HG02571 (cell line): ENCODE measurements around the gene INHBA.

ENCODE experiments used
- ATAC-seq: cut with Tn5 transposase; IDR thresholded peaks from one replicate; pipeline ENCODE4 v1.9.1; 2021; ENCODE audit warnings: mild to moderate bottlenecking, moderate library complexity; ENCODE audit not compliant: unreplicated experiment

INHBA gene

DNA sequence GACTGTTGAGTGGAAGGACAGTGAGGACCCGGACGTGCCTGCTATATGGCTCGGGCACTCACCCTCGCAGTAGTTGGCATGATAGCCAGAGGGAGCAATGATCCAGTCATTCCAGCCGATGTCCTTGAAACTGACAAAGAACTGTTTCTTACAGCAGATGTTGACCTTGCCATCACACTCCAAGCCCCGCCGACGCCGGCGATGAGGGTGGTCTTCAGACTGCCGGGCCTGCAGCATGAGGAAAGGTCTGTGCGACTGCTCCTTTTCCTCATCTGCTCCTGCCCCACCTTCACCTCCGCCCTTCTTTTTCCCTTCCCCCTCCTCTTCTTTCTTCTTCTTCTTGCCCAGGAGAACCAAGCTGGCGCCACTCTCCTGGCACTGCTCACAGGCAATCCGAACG, 13.1 kb downstream of the INHBA start:
- ATAC-seq: no peak

DNA sequence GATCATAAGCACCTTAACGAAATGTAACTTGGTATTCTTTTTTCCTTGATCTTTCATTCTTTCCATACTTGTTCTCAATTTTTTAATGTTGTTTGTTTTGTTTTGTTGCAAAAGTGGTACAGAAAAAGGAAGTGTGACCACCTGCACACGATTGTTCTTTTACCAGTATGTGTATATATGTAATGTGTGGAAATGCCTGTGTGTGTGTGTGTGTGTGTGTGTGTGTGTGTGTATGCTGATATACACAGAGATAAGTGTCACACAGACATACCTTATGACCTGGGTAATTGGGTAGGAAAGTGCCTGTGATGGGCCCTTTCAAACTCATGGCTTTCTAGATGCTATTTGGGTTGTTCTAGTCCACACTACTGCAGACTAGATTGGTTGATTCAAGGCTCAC, 14.0 kb downstream of the INHBA start:
- no peak for ATAC-seq

- ATAC-seq: no peak
These were observed 14.8 kb downstream of the INHBA start for GRCh38 chr7:41688012-41688625.

DNA sequence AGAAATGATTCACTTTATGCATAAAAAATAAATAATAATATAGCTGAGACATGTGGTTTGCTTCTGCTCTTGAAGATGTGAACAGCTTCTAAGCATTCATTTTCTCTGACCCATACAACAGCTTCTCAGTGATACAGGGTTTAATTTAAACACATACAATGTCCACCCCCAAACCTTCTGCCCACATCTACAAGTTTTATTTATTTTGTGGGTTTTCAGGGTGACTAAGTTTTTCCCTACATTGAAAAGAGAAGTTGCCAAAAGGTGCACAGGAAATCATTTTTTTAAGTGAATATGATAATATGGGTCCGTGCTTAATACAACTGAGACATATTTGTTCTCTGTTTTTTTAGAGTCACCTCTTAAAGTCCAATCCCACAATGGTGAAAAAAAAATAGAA, 17.2 kb downstream of the INHBA start:
- ATAC-seq: no peak

DNA sequence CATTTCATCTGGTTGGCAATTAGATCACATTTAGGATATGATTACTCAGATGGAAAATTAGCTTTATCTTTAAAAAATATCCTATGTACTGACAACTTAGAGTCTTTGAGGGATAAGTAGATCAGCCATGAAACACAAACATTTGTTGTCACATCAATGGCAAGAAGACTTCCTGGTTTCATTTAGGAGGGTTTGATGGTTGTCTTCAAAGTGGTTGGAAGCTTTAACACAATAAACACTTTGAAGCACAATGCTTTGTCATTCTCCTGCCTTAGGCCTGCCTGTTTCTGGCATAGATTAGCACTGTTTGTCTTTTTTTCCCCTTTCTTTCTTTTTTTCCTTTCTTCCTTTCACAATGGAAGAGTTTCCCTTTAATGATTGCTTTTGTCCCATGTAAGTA, 20.5 kb downstream of the INHBA start:
- ATAC-seq: no peak

DNA sequence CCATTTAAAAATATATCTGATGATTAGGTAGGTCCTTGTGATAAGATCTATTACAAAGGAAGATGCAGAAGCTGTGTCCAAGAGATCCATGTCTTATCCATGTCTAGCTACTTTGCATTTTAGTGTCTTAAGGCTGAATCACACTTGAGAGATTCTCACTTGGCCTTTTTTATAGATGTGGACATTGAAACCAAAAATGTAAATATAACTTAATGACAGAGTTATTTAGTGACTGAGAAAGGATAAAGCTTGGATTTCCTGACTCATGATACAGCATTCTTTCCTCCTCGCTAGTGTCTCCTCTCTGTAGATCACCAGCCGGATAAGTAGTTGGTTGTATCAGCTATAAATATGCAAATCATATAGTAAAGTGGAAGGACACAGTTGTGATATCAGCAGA, 23.3 kb downstream of the INHBA start:
- ATAC-seq: no peak

DNA sequence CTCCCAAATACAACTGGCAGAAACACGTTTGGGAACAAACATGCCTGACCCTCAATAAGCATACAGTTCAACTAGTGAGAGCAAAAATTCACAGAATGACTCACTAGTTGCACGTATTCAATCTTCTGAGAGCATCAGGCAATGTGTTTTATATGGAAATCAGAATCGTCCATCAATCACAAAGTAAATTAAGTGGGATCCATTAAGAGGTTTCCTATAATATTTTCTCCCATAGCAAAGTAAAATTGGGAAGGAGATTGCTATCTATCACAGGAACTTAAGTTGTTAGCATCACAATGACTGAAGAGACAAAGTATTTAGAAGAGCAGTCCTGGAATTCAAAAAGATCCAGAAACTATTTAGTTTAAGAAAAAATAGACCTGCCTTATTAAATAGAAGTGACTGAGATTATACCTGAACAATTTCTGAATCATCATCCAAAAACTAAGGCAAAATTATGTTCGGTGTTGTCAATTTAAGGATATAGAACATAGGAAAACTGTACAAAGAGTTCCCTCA, 28.3 kb downstream of the INHBA start:
- no peak for ATAC-seq

DNA sequence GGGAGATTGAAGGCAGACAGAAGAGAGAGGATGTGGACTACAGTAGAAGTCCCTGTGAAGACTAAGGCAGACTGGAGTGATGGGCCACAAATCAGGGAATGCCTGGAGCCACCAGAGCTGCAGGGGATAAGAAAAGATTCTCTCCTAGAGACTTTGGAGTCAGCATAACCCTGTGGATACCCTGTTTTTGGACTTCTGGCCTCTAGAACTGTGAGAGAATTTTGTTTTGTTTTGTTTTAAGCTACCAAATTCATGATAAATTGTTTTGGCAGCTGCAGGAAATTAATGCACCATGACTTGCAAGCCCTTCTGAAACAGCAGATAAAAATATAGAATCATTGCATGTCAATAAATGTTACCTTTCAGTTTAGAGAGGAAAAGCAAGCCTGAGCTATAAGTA, 41.3 kb downstream of the INHBA start:
- ATAC-seq: no peak

DNA sequence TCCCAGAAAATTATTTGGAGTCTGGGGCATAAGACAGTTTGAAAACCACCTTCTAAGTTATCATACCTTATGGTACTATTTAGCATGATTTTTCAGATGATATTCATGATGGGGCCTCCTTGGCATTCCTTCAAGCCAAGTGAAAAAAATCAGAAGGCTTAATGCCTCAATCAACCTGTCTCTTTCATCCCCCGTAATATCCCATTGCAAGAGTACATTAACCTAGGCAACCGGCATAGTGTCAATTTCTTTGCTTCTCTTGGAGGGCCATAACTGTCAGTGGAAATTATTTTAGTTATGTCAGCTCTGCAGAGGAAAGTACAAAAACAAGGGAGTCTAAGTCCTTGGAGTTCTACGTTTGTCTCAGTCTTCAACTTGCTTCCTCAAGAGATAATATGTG, 43.4 kb downstream of the INHBA start:
- ATAC-seq: no peak

- no peak for ATAC-seq
These were observed 46.5 kb downstream of the INHBA start for GRCh38 chr7:41656366-41656765.

DNA sequence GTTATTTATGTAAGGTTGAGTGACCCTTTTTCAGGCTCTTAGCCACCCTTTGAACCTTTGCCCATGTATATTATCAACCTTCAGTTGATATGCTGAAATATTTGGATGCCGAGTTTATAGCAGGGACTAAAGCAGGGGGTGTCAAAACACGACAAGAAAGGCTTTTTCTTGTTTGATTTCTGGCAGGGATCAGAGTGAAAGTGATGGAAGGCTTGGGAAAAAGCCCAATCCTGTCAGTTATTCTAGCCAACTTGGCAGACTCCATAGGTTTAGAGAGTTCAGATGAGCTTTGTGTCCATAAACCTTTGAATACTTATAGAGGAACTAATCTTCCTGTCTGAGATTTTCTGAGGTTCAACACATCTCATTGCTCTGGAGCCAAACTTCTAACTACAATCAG, 47.5 kb downstream of the INHBA start:
- ATAC-seq: no peak

GRCh38 chr7:41652267-41652666, 50.6 kb downstream of the INHBA start:
- no peak for ATAC-seq

DNA sequence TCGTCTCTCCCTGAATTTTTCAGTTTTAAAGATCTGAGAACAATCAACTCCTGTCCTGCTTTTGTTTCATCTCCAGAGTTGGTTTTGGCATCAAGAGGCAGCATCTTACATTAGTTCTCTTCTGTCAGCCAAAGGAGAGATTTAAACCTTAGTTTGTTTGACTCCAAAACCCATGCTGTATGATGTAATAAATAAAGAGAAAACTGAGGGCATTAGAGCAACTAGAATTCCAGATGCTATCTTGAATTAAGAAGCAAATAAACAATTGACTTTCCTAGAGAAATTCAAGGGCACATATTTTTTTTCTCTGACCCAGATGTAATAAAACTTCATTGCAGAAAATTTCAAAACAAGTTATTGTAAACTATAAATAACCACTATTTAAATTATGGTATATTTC, 54.4 kb downstream of the INHBA start:
- ATAC-seq: no peak

GRCh38 chr7:41643616-41644015, 59.3 kb downstream of the INHBA start:
- no peak for ATAC-seq

DNA sequence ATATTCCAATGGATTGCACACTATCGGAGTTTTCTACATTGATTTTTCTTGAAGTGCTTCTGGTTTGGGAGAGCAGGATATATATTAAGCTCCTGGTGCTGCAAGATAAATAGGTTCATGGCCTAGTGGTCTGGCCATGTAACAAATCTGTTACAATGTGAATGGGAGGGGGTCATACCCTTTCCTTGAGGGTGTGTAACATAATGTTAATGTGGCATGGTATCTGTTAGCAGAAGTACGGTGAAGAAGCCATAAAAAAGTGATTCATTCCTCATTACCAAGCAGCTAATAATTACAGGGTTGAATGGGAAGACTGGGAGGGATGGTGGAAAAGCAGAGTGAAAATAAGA, 61.2 kb downstream of the INHBA start:
- ATAC-seq: no peak

DNA sequence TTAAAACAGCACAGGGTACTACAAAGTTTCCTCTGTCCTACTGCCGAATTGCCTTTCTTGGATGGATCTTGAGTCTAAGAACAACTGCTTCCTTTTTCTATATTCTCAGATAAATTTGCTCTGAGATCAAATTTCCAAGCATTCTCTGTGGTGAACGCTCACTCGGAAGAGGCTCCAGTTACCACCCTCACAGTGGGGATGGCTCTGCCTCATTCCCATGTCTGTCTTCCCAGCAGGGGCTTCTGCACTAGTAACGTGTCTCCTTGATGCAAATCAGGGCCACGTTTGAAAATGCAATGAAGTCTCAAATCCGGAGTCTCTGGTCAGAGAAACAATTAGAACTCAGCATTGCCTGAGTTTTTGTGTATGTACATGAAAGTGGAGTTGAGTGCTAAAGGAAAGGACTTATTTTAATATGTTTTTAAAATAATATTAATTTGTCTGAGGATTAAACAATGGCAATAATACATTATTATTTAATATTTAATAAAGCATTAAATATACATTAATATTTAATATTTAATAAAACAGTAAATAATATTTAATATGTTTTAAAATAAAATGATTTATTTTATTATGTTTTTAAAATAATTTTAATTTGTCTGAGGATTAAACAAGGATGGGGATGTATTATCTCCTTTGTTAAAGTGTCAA, 61.8 kb downstream of the INHBA start:
- ATAC-seq: no peak

DNA sequence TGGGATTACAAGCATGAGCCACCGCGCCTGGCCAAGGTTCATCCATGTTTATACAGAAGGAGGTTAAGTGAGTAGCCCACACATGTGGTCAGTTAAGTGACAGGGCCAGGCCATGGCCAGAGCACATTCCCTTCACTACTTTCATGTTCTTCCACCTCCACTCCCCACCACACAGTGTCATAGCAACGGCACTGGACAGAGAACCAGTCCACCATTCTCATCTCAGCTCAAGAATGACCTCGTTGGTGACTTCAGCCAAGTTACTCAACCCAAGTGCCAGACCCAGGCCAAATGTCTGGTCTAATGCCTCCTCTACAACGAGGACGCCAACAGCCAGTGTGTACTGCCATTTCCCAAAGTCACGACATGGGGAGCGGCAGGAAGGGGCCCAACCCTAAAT, 62.4 kb downstream of the INHBA start:
- no peak for ATAC-seq

DNA sequence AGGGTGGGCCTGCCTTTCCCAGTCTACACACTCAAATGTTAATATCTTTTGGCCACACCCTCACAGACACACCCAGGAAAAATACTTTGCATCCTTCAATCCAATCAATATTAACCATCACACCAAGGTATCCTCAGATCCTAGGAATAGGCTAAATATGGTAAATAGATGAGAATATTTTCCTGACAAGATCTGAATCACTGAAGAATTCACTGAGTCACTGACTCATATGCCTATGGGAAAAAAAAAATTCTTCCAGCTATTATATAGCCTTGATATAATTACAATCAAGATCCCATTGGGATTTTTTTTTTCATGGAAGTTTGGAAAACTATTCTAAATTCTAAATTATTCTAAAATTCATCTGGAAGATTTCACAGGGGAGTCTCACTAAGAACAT, 65.8 kb downstream of the INHBA start:
- no peak for ATAC-seq
